ENCODE results near the gene SRD5A3.

Gene SRD5A3

DNA sequence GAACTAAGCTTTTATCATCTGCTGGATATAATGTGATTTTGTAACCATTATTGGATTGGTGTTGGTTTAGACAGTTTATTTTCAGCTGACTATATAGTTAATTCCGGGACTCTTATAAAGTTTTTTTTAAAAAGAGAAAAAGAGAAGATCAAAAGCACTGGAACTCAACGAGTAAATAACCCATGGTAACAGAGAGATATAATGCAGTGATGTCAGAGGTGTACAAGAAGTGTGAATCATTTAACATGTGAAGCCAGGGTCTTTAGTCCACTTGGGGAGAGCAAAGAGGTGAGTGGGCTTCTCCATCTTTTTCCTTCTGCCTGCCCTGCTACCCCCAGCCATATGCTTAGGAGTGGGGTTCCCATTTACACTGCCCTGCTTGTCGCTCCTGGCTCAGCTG is 52.9 kb downstream of the SRD5A3 start:
- peak overlapping the region; percentile 25 to 81 (median 57) for H3K4me3 ChIP-seq (ENCODE audit: low read depth in 1 of 5, low read length in 5 of 5)
- H3K36me3 ChIP-seq (ENCODE audit: control insufficient read depth in 5 of 5, insufficient read depth in 5 of 5, low read length in 5 of 5): peaks cover 2 to 10% (median 8%) of the 10 kb centered on the region in 5 donors
- H3K27ac ChIP-seq (ENCODE audit: low read depth, low read length): peak overlapping the region; percentile 95
- no peaks in the 10 kb centered on the region for H3K27me3 ChIP-seq (ENCODE audit: control insufficient read depth in 5 of 5, insufficient read depth in 4 of 5, low read length in 5 of 5)
- peaks cover 2 to 41% (median 32%) of the 10 kb centered on the region in 5 donors for H3K4me1 ChIP-seq (ENCODE audit: control insufficient read depth in 5 of 5, insufficient read depth in 5 of 5, low read length in 5 of 5)
- no peaks in the 10 kb centered on the region for H3K9me3 ChIP-seq (ENCODE audit: control insufficient read depth in 5 of 5, low read length in 5 of 5)
- peak overlapping the region in 2 of 5 donors; percentile 97 to 98 for H3K9ac ChIP-seq (ENCODE audit: low read length in 5 of 5)

DNA sequence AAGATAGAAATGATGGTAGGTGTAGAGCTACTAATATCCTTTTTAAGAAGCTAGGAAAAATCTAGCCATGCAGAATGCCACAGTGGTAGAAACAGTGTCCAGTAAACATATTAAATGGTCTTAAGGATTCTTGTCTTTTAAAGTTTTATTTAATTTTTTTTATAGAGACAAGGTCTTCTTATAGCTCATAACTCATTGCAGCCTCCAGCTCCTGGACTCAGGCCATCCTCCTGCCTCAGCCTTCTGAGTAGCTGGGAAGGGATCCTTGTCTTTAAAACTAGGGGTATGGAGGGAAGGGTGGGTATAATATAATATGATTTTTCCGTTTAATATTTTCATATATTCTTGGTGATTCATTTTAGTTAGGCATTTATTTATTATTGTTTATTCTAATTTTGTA is 53.5 kb downstream of the SRD5A3 start:
- H3K27ac ChIP-seq (ENCODE audit: low read depth, low read length): peak overlapping the region; percentile 95
- peaks cover 2 to 41% (median 32%) of the 10 kb centered on the region in 5 donors for H3K4me1 ChIP-seq (ENCODE audit: control insufficient read depth in 5 of 5, insufficient read depth in 5 of 5, low read length in 5 of 5)
- H3K4me3 ChIP-seq (ENCODE audit: low read depth in 1 of 5, low read length in 5 of 5): peak overlapping the region in 2 of 5 donors; percentile 25 to 57
- no peaks in the 10 kb centered on the region for H3K9me3 ChIP-seq (ENCODE audit: control insufficient read depth in 5 of 5, low read length in 5 of 5)
- no peaks in the 10 kb centered on the region for H3K27me3 ChIP-seq (ENCODE audit: control insufficient read depth in 5 of 5, insufficient read depth in 4 of 5, low read length in 5 of 5)
- peaks cover 2 to 10% (median 8%) of the 10 kb centered on the region in 5 donors for H3K36me3 ChIP-seq (ENCODE audit: control insufficient read depth in 5 of 5, insufficient read depth in 5 of 5, low read length in 5 of 5)
- peak overlapping the region in 2 of 5 donors; percentile 15 to 39 for H3K9ac ChIP-seq (ENCODE audit: low read length in 5 of 5)

DNA sequence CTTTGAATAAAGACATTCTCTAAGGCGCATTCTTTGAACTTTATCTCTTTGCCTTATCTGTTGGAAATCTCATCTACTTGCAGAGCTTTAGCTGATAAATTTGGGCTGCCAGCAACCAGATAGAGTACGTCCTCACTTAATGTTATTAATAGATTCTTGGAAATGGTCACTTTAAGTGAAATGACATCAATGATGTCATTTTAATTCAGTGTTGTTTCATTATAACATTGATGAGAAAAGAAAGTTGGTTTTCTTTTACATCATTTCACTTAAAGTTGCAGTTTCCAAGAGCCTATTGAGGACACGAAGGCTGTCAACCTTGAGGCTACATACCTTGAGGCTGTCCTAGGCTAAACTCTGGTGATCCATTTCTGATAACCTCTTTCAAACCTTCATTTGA is 59.0 kb downstream of the SRD5A3 start:
- Histone ChIP-seq H3K9me3 (ENCODE audit: control insufficient read depth in 5 of 5, low read length in 5 of 5) (no peaks in the 10 kb centered on the region), H3K36me3 (ENCODE audit: control insufficient read depth in 5 of 5, insufficient read depth in 5 of 5, low read length in 5 of 5) (peaks cover 2 to 28% (median 27%) of the 10 kb centered on the region in 5 donors), H3K27me3 (ENCODE audit: control insufficient read depth in 5 of 5, insufficient read depth in 4 of 5, low read length in 5 of 5) (no peaks in the 10 kb centered on the region), H3K4me3 (ENCODE audit: low read depth in 1 of 5, low read length in 5 of 5) (no peak overlapping the region), H3K9ac (ENCODE audit: low read length in 5 of 5) (no peak overlapping the region), H3K4me1 (ENCODE audit: control insufficient read depth in 5 of 5, insufficient read depth in 5 of 5, low read length in 5 of 5) (peaks cover 0 to 27% (median 20%) of the 10 kb centered on the region in 5 donors), H3K27ac (ENCODE audit: low read depth, low read length) (no peak overlapping the region)

DNA sequence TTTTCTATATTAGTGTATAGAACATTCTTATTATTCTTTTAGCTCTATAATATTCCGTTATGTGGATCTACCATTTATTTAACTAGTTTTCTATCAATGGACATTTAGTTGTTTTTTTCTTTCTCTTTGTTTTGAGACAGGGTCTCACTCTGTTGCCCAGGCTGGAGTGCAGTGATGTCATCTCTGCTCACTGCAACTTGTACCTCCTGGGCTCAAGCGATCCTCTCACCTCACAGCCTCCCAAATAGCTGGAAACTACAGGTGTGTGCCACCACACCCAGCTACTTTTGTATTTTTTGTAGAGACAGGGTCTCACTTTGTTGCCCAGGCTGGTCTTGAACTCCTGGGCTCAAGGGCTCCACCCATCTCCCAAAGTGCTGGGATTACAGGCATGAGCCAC is 60.5 kb downstream of the SRD5A3 start:
- Histone ChIP-seq H3K36me3 (ENCODE audit: control insufficient read depth in 5 of 5, insufficient read depth in 5 of 5, low read length in 5 of 5) (peaks cover 0 to 28% (median 25%) of the 10 kb centered on the region in 5 donors), H3K9me3 (ENCODE audit: control insufficient read depth in 5 of 5, low read length in 5 of 5) (no peaks in the 10 kb centered on the region)

DNA sequence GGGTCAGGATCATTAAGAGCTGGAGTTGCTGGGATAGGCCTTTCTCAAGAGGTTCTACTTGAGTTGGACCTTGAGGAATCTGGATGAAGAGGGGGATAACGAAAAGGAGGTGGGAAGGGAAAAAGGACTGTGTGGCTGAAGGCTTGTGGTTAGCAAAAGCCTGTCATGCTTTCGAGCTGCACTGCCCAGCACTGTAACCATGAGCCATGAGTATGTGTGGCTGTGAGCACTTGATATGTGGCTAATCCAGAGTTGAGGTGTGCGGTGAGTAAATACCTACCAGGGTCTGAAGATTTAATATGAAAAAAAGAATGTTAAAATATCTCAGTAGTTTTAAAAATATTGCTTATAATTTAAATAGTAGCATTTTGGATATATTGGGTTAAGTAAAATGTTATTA is 61.1 kb downstream of the SRD5A3 start:
- Histone ChIP-seq H3K27ac (ENCODE audit: low read depth, low read length) (no peak overlapping the region), H3K9ac (ENCODE audit: low read length in 5 of 5) (no peak overlapping the region), H3K4me1 (ENCODE audit: control insufficient read depth in 5 of 5, insufficient read depth in 5 of 5, low read length in 5 of 5) (peaks cover 0 to 23% (median 16%) of the 10 kb centered on the region in 5 donors), H3K36me3 (ENCODE audit: control insufficient read depth in 5 of 5, insufficient read depth in 5 of 5, low read length in 5 of 5) (peaks cover 0 to 33% (median 28%) of the 10 kb centered on the region in 5 donors), H3K9me3 (ENCODE audit: control insufficient read depth in 5 of 5, low read length in 5 of 5) (no peaks in the 10 kb centered on the region), H3K4me3 (ENCODE audit: low read depth in 1 of 5, low read length in 5 of 5) (no peak overlapping the region), H3K27me3 (ENCODE audit: control insufficient read depth in 5 of 5, insufficient read depth in 4 of 5, low read length in 5 of 5) (no peaks in the 10 kb centered on the region)

More for the DNA sequence above, 60.5 kb downstream of the SRD5A3 start:
- Histone ChIP-seq H3K4me3 (ENCODE audit: low read depth in 1 of 5, low read length in 5 of 5) (no peak overlapping the region), H3K27ac (ENCODE audit: low read depth, low read length) (no peak overlapping the region), H3K9ac (ENCODE audit: low read length in 5 of 5) (no peak overlapping the region), H3K27me3 (ENCODE audit: control insufficient read depth in 5 of 5, insufficient read depth in 4 of 5, low read length in 5 of 5) (no peaks in the 10 kb centered on the region), H3K4me1 (ENCODE audit: control insufficient read depth in 5 of 5, insufficient read depth in 5 of 5, low read length in 5 of 5) (peaks cover 0 to 23% (median 16%) of the 10 kb centered on the region in 5 donors)

DNA sequence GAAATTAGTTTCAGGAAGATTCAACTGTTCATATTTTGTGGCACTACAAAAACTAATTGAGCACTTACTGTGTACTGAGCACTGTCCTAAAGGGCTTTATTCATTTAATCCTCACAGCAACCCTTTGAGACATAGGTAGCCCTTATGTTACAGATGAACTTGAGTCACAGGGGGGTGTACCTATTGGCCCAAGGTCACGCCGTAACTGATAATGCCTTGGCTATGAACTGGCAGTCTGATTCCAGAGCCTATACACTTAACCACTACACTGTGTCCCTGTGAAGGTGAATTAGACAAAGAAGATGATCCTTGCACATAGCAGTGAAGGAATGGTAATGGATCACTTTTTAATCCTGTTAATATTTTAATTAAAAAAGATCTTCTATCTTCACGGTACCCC is 61.7 kb downstream of the SRD5A3 start:
- Histone ChIP-seq H3K9me3 (ENCODE audit: control insufficient read depth in 5 of 5, low read length in 5 of 5) (no peaks in the 10 kb centered on the region), H3K36me3 (ENCODE audit: control insufficient read depth in 5 of 5, insufficient read depth in 5 of 5, low read length in 5 of 5) (peaks cover 0 to 33% (median 28%) of the 10 kb centered on the region in 5 donors), H3K4me1 (ENCODE audit: control insufficient read depth in 5 of 5, insufficient read depth in 5 of 5, low read length in 5 of 5) (peaks cover 0 to 23% (median 16%) of the 10 kb centered on the region in 5 donors), H3K27me3 (ENCODE audit: control insufficient read depth in 5 of 5, insufficient read depth in 4 of 5, low read length in 5 of 5) (no peaks in the 10 kb centered on the region), H3K4me3 (ENCODE audit: low read depth in 1 of 5, low read length in 5 of 5) (no peak overlapping the region), H3K9ac (ENCODE audit: low read length in 5 of 5) (no peak overlapping the region), H3K27ac (ENCODE audit: low read depth, low read length) (no peak overlapping the region)

DNA sequence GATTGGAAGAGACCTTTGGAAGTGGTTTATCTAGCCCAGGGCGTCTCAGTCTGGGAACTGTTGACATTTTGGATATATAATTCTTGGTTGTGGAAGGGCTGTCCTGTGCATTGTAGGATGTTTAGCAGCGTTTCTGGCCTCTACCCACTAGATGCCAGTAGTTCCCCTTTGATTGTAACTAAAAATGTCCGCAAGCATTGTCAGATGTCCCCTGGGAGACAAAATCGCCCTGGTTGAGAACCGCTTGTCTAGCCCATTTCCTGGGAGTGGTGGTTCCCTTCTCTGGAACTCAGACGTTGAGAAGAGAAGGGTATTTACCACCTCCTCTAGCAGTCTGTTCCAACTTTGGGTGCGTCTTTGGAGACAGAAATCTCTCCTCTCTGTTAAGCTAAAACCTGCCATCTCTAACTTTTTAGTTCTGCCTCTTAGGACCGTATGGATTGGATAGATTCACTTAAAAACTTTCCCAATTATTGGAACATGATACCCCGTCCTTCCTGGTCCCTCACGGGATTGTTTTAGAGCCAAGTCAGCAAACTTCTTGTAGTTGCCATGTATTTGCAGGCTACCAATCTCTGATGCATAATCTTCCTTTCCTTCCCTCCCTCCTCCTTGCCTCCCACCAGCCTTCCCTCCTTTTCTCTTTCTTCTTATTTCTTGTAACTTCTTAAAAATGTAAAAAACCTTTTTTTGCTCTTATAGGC is 63.6 kb downstream of the SRD5A3 start:
- Histone ChIP-seq H3K27ac (ENCODE audit: low read depth, low read length) (no peak overlapping the region), H3K9me3 (ENCODE audit: control insufficient read depth in 5 of 5, low read length in 5 of 5) (no peaks in the 10 kb centered on the region), H3K27me3 (ENCODE audit: control insufficient read depth in 5 of 5, insufficient read depth in 4 of 5, low read length in 5 of 5) (no peaks in the 10 kb centered on the region), H3K9ac (ENCODE audit: low read length in 5 of 5) (peak overlapping the region in 1 of 5 donors; percentile 62), H3K4me3 (ENCODE audit: low read depth in 1 of 5, low read length in 5 of 5) (peak overlapping the region in 2 of 5 donors; percentile 11 to 44), H3K36me3 (ENCODE audit: control insufficient read depth in 5 of 5, insufficient read depth in 5 of 5, low read length in 5 of 5) (peaks cover 0 to 30% (median 22%) of the 10 kb centered on the region in 5 donors), H3K4me1 (ENCODE audit: control insufficient read depth in 5 of 5, insufficient read depth in 5 of 5, low read length in 5 of 5) (peaks cover 0 to 21% (median 16%) of the 10 kb centered on the region in 5 donors)

DNA sequence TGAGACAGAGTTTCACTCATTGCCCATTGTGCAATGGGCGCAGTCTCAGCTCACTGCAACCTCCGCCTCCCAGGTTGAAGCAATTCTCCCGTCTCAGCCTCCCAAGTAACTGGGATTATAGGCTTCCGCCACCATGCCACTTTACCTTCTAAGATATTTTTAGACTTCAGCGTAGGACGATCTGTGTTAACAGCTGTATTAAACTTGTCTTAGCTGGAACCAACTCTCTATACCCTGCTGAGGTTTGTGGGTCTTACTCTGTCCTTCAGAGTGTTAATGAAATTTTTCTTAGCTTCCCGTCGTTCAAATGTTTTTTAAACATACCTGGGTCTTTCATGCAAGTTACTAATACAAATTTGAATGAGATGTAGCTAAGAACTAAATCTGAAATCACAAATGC is 64.4 kb downstream of the SRD5A3 start:
- H3K27ac ChIP-seq (ENCODE audit: low read depth, low read length): no peak overlapping the region

DNA sequence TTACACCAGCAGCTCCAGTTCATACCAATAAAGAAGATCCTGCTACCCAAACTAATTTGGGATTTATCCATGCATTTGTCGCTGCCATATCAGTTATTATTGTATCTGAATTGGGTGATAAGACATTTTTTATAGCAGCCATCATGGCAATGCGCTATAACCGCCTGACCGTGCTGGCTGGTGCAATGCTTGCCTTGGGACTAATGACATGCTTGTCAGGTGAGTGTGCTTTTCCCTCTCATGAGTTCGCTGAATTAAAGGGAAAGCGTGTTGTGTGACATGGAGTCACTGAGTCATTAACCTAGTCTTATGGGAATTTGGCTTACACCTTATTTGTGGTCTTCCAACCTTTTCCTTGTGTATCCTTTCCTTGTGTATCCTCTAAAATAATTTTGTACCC is 65.6 kb downstream of the SRD5A3 start:
- H3K36me3 ChIP-seq (ENCODE audit: control insufficient read depth in 5 of 5, insufficient read depth in 5 of 5, low read length in 5 of 5): peaks cover 11 to 35% (median 18%) of the 10 kb centered on the region in 5 donors
- H3K9ac ChIP-seq (ENCODE audit: low read length in 5 of 5): no peak overlapping the region
- H3K27ac ChIP-seq (ENCODE audit: low read depth, low read length): no peak overlapping the region
- H3K9me3 ChIP-seq (ENCODE audit: control insufficient read depth in 5 of 5, low read length in 5 of 5): no peaks in the 10 kb centered on the region
- no peak overlapping the region for H3K4me3 ChIP-seq (ENCODE audit: low read depth in 1 of 5, low read length in 5 of 5)
- H3K4me1 ChIP-seq (ENCODE audit: control insufficient read depth in 5 of 5, insufficient read depth in 5 of 5, low read length in 5 of 5): peaks cover 0 to 21% (median 15%) of the 10 kb centered on the region in 5 donors
- no peaks in the 10 kb centered on the region for H3K27me3 ChIP-seq (ENCODE audit: control insufficient read depth in 5 of 5, insufficient read depth in 4 of 5, low read length in 5 of 5)

More for the DNA sequence above, 64.4 kb downstream of the SRD5A3 start:
- no peak overlapping the region for H3K9ac ChIP-seq (ENCODE audit: low read length in 5 of 5)
- H3K4me3 ChIP-seq (ENCODE audit: low read depth in 1 of 5, low read length in 5 of 5): no peak overlapping the region
- peaks cover 3 to 31% (median 19%) of the 10 kb centered on the region in 5 donors for H3K36me3 ChIP-seq (ENCODE audit: control insufficient read depth in 5 of 5, insufficient read depth in 5 of 5, low read length in 5 of 5)
- peaks cover 0 to 21% (median 16%) of the 10 kb centered on the region in 5 donors for H3K4me1 ChIP-seq (ENCODE audit: control insufficient read depth in 5 of 5, insufficient read depth in 5 of 5, low read length in 5 of 5)
- no peaks in the 10 kb centered on the region for H3K9me3 ChIP-seq (ENCODE audit: control insufficient read depth in 5 of 5, low read length in 5 of 5)
- H3K27me3 ChIP-seq (ENCODE audit: control insufficient read depth in 5 of 5, insufficient read depth in 4 of 5, low read length in 5 of 5): no peaks in the 10 kb centered on the region

DNA sequence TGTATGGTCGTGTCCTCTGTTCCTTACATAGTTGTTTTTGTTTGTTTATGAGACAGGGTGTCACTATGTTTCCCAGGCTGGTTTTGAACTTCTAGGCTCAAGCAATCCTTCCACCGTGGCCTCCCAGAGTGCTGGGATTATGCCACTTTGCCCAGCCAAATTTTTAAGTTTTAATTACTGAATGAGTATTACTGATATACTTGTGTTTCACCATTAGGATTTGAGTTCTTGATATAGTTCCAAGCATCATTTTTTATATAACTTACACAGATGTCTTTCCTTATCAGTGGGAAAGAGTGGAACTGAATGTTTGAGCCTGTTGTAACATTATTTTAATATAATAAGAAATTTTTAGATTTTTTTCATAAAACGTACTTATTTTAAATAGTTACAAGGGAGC is 70.1 kb downstream of the SRD5A3 start:
- H3K9me3 ChIP-seq (ENCODE audit: control insufficient read depth in 5 of 5, low read length in 5 of 5): no peaks in the 10 kb centered on the region
- H3K36me3 ChIP-seq (ENCODE audit: control insufficient read depth in 5 of 5, insufficient read depth in 5 of 5, low read length in 5 of 5): peaks cover 22 to 58% (median 38%) of the 10 kb centered on the region in 5 donors
- H3K27ac ChIP-seq (ENCODE audit: low read depth, low read length): no peak overlapping the region
- H3K4me1 ChIP-seq (ENCODE audit: control insufficient read depth in 5 of 5, insufficient read depth in 5 of 5, low read length in 5 of 5): peaks cover 0 to 5% (median 0%) of the 10 kb centered on the region in 5 donors
- H3K27me3 ChIP-seq (ENCODE audit: control insufficient read depth in 5 of 5, insufficient read depth in 4 of 5, low read length in 5 of 5): no peaks in the 10 kb centered on the region
- no peak overlapping the region for H3K4me3 ChIP-seq (ENCODE audit: low read depth in 1 of 5, low read length in 5 of 5)
- H3K9ac ChIP-seq (ENCODE audit: low read length in 5 of 5): no peak overlapping the region

All from subcutaneous abdominal adipose tissue (tissue), 5 donors.